ENCODE results near the gene IL22RA1. TPM values are rescaled to one million over a fixed set of nuclear protein-coding genes. Genes with fewer than 3 reads are reported as not detected.

IL22RA1 gene
- total and polyA plus RNA-seq, 2 of the 8 experiments (the other 6 are each of a cell fraction or from before 2014, with no cell fraction given), result 0.17 to 0.32 TPM

- FAIRE-seq (no peak), DNase-seq (ENCODE audit: low read depth in 1 of 2, low spot score in 2 of 2) (no peak)
- Histone ChIP-seq H4K20me1 (replicated peaks in 1 of 2; ENCODE audit: control insufficient read depth in 1 of 2, insufficient read depth in 2 of 2, low read length in 2 of 2) (no peaks in the 10 kb centered on the region), H2BK5ac (ENCODE audit: low read depth, low read length) (no peak overlapping the region), H3K9ac (replicated peaks in 1 of 4; ENCODE audit: extremely low read depth in 1 of 4, low read depth in 3 of 4, low read length in 3 of 4) (no peak overlapping the region), H2BK15ac (ENCODE audit: low read length) (no peak overlapping the region), H2BK12ac (ENCODE audit: low read depth, low read length) (no peak overlapping the region), H2BK120ac (replicated peaks; ENCODE audit: low read depth, low read length) (no peak overlapping the region), H3K36me3 (ENCODE audit: control insufficient read depth in 2 of 4, insufficient read depth in 4 of 4, low read length in 3 of 4) (no peaks in the 10 kb centered on the region), H3K4me3 (ENCODE audit: extremely low read depth in 1 of 4, insufficient read depth in 2 of 4, low read depth in 3 of 4, low read length in 4 of 4) (no peak overlapping the region), H3K23ac (ENCODE audit: insufficient read length) (no peak overlapping the region), H2AK5ac (ENCODE audit: low read depth, low read length) (no peak overlapping the region), H2AFZ (ENCODE audit: low read length) (no peak overlapping the region), H3K27ac (ENCODE audit: low read depth, low read length) (no peak overlapping the region), H3K79me1 (ENCODE audit: low read depth, low read length) (no peaks in the 10 kb centered on the region), H3K79me2 (ENCODE audit: control insufficient read depth in 1 of 2, insufficient read depth in 2 of 2, low read length in 2 of 2) (no peaks in the 10 kb centered on the region), H3K18ac (ENCODE audit: extremely low read depth, low read length) (no peak overlapping the region), H3K4me1 (replicated peaks in 1 of 4; ENCODE audit: control insufficient read depth in 3 of 4, insufficient read depth in 4 of 4, low read length in 3 of 4) (peaks cover 0 to 3% (median 0%) of the 10 kb centered on the region in 4 experiments; a peak in 2 of 7 replicates), H4K8ac (ENCODE audit: extremely low read depth, insufficient read depth, low read length) (no peak overlapping the region), H3K4me2 (ENCODE audit: insufficient read depth in 1 of 2, low read depth in 2 of 2, low read length in 2 of 2) (no peak overlapping the region), H4K91ac (replicated peaks; ENCODE audit: insufficient read length, low read length) (no peak overlapping the region), H3K56ac (replicated peaks; ENCODE audit: insufficient read length, low read depth, low read length) (no peak overlapping the region), H3K14ac (ENCODE audit: insufficient read length) (no peak overlapping the region), H3K4ac (replicated peaks; ENCODE audit: insufficient read length, low read depth, low read length) (no peak overlapping the region), H4K5ac (ENCODE audit: insufficient read length, low read depth, low read length) (no peak overlapping the region), H3K23me2 (ENCODE audit: low read depth, low read length) (no peaks in the 10 kb centered on the region), H3K9me3 (ENCODE audit: insufficient read depth in 2 of 2, low read depth in 1 of 2, low read length in 1 of 2) (peaks cover 3 to 5% of the 10 kb centered on the region in 2 experiments; a peak in 1 of 4 replicates), H2BK20ac (ENCODE audit: low read length) (no peak overlapping the region), H3K27me3 (replicated peaks in 1 of 4; ENCODE audit: control insufficient read depth in 3 of 4, extremely low read depth in 1 of 4, insufficient read depth in 3 of 4, low read length in 3 of 4) (no peaks in the 10 kb centered on the region; a peak in 3 of 7 replicates)
- WGBS, 2 experiments (ENCODE audit: extremely low coverage in 1 of 2, insufficient coverage in 1 of 2, insufficient read length in 1 of 2, insufficient replicate concordance in 2 of 2, low coverage in 1 of 2, low lambda C conversion rate in 2 of 2, missing lambda C conversion rate in 1 of 2), result 68% methylated on average over 6 of the region's 6 CpGs; no CpG with 5 or more reads in 1 of the 2 experiments
- TF ChIP-seq PHF8 (conservative IDR thresholded peaks at IDR 0.05; ENCODE audit: low read depth, low read length), result no peak
- no peak for TF ChIP-seq ASH2L (IDR thresholded peaks at IDR 0.05; ENCODE audit: low read length)
- no peak for TF ChIP-seq SIRT6 (IDR thresholded peaks at IDR 0.05; ENCODE audit: low read length)
- TF ChIP-seq POU5F1 (IDR thresholded peaks at IDR 0.05; ENCODE audit: low read depth, low read length), result no peak
- TF ChIP-seq RAD21 (IDR thresholded peaks at IDR 0.05 in 1 of 2, conservative IDR thresholded peaks at IDR 0.05 in 1 of 2; ENCODE audit: low read depth in 2 of 2, low read length in 2 of 2), result no peak
- no peak for TF ChIP-seq KDM1A (IDR thresholded peaks at IDR 0.05; ENCODE audit: borderline replicate concordance, low read length)
- no peak for TF ChIP-seq TAF7 (optimal IDR thresholded peaks at IDR 0.05; ENCODE audit: borderline replicate concordance, low read depth, low read length)
- ChIA-PET POLR2A (ENCODE audit: partially characterized antibody) (interaction anchor here (0.7 to 1.9 kb wide), 2 partner anchors 24 to 55 kb away, joined by 3 to 19 read pairs; no protein-coding TSS in a partner anchor), CTCF (ENCODE audit: partially characterized antibody) (interaction anchor here (0.9 to 1.7 kb wide), 13 partner anchors 9 to 315 kb away, joined by 3 to 7 read pairs (median 4); partner anchors contain the start of gene MYOM3)
Observed at GRCh38 chr1:24126018-24126671, 16.8 kb downstream of the IL22RA1 start.
